Measurements from ENCODE around the gene NOP16.

Gene NOP16

GRCh38 chr5:176384366-176384930 is 4.0 kb downstream of the NOP16 start:
- DNase-seq: no peak

DNA sequence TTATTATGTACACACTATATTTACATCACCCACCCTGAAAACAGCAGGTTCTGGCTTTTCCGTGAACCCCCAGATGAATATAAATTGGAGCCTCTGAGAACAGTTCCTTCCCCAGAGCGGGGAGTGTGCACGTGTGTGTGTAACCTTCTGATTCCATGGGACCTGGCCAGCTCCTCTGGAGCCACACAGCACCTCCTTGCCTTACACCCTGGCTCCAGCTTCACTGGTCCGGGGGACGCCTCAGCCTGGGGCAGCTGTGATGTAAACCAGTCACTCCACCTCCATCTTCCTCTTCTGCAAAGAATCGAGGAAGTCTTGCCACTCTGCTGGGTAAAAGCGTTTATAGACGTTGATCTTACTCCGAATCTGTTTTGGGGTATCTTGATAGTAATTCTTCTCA is 4.4 kb downstream of the NOP16 start:
- no peak for DNase-seq

DNA sequence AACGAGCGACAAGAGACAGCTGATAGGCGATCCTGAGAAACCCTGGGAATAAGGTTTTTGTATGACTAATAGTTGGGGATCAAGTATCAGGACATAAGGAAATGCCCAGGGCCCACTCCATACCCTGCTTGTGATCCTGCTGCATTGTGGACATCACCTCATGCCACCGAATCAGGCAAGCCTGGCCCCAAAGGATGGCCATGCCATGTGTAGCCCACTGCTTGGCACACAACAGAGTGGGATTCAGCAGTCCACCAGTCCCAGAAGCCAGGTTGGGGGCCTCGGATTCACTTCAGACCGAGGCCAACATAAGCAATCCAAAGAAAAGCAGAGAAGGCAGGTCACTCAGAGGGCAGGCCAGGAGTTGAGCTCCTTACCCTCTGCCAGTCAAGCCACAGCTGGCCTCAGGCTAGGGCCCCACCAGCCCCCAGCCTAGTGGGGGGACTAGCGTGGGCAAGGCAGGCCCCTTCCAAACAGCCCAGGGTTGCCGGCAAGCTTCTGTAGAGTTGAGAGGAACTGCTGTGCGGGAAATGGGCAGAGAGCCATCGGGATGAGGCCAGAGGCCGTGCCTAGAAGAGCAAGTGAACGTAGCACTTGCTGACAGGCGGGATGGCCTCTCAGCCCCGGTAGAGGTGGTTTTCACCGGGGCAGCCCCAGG is 5.0 kb downstream of the NOP16 start:
- no peak for DNase-seq

- no peak for DNase-seq
These were observed 5.7 kb downstream of the NOP16 start for GRCh38 chr5:176382721-176383120.

DNA sequence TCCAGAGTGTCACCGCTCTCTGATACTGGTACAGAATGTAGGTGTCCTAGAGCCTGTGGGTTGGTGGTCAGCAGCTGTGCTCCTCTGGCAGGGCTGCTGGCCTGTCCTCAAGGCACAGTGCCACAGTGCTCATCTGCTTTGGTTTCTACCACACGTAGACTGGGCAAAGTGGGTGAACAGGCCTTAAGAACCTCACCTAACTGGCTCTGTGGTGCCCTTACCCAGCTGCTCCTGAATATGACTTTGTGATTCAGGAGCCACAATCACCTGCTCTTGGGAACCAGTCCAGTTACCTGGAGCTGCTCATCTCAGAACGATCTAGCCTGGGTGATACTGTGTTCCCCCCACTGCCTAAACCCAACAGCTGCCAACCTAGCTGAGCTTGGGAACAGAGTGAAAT is 6.4 kb downstream of the NOP16 start:
- DNase-seq: no peak

DNA sequence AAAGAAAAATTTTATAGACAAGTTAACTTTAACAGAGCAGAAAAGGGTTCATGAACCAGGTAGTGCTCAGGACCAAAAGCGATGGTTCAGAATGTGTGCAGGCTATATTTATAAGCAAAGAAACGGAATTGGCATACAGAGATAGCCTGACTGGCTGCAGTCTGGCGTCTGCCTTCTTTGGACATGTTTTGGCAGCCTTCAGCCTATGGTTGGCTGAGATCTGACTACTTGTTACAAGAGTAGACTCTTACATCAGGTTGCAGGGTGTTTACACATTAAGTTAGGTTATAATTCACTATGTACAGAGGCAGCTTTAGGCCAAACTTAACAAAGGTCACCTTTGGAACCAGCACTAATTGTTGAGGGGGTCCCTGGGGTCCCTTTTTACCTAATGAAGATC is 7.0 kb downstream of the NOP16 start:
- DNase-seq: no peak

GRCh38 chr5:176379881-176380280 is 8.5 kb downstream of the NOP16 start:
- DNase-seq: no peak

DNA sequence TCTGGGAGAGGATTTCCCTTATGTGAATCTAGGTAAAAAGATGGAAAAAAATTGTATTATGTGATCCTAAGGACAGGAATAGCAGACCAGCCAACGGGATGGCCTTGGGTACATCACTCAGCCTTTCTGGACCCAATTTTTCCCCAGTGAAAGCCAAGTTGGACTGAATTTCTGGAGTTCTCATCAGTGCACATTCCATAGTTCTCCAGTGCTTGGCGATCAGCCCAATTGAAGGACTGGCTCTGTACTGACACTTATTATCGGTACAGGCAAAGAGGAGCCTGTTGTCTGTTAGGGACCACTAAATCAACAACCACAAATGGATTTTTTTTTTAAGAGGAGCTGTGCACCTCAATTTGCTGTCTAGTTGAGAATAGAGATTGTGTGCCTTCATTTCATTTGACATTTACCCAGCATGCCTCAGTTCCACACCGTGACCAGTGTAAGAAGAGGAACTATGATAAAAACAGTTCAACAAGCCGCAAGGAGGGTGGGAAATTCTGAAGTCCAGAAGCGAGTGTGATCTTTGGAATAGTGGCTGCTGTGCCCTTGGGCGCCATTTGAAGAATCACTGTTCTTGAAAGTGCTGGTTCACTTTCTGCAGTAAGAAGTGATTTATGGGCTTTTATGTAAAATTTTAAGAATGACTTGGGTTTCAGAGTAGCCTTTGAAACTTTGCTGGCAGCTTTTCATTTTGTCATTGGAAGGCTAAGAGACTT is 15.1 kb downstream of the NOP16 start:
- no peak for DNase-seq

DNA sequence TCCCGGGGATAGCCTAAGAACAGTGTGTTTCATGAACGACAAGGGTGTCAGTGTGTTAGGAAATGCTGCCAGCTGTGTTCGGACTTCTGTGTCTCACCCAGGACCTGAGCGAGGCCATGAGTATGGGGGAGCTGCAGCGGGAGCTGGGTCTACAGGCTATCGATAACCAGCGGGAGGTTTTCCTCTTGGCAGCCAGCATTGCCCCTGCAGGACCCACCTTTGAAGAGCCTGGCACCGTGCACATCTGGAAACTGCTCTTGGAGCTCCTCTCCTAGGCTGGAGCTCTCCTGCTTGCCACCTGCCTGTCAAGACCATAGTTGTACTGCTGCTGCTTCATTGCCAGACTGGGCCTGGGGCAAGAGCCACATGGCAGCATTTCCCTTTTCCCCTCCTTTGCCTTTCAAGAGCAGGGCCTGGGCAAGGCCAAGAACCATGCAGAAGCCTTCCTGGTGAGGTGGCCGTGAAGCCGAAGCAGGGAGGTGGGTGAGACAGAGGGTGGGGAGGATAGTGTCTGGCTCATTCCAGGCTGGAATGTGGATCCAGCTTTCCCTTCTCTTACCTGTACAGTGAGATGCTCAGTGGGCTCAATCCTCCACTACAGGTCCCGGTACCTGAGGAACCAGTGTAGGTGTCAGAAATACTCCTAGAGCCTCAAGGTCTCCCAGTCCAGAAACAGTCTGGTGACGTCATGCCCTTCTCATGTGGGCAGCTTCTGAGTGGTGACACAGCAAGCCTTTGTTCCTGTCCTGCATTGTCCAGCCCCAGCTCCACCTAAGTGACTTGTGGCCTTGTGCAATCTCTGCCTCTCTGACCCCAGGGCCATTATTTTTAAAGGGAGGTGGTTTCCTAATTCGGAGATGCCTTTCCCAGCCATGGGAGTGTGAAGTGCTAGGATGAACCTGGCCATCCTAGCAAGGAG is 16.5 kb downstream of the NOP16 start:
- DNase-seq: no peak

DNA sequence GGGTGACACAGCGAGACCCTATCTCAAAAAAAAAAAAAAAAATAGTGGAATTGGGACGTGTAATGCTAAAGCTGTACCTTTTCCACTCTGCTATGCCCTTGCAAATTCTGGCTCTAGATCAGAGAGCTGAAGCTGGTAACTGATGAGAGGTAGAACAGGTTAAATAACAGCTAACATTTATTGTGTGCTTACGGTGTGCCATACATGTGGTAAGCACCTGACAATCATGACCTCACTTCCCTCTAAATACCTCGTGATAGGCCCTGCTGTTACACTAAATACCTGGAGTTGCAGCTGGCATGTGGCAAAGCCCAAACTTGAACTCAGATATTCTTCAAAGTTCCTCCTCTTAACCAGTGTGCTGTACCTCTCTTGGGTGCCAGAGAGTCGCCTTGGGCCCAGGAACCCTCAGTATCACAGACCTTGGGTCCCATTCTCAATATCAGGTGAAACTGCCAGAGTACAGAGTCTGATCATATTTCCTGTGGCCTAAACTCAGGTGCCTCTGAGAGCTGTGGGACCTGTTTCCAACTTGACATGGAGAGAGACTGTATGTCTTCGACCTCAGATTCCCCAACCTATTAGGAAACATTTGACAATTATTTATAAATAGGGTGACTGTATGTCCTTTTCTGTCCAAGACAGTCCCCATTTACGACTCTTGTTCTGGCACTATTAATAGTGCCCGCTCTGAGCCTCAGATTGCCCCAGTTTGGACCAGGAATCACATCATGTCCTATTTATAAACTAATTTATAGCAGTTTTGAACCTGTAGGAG is 18.3 kb downstream of the NOP16 start:
- no peak for DNase-seq

- DNase-seq: no peak
These were observed 19.7 kb downstream of the NOP16 start for GRCh38 chr5:176368726-176369125.

GRCh38 chr5:176366232-176366894 is 22.0 kb downstream of the NOP16 start:
- no peak for DNase-seq

- peak; percentile 46 for DNase-seq
These were observed 22.8 kb downstream of the NOP16 start, which contains the start of gene ARL10 for GRCh38 chr5:176365351-176366231. TSS of gene ARL10 (plus strand) at chr5:176365487. CDS start at chr5:176365564, 77 bp downstream.

DNA sequence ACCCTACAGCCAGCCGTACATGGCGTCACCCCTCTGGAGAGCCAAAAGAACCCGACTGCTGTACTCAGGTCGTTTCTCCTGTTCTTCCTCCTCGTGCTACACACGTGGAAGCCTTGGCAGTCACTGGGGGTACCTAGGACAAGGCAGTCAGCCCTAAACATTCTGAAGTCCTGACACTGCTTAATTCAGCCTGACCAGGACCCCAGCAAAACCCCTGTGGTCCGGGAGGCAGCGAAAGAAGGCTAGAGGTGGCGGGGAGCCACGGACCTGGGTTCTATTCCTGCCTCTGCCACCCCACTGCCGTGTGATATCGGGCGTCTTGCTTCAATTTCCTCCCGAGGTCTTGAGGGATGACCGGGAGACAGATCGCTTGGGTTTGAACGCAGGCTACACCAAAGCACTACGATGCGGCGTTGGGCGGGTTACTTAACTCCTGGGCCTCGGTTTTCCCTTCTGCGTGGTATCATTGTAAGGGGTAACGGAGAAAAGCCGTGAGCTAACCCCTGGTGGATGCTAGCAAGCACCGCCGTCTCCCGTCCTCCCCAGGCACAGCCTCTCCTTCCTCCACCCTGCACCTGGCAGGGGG is 23.5 kb downstream of the NOP16 start:
- peak; percentile 29 for DNase-seq

GRCh38 chr5:176362233-176362490 is 26.2 kb downstream of the NOP16 start:
- DNase-seq: no peak

DNA sequence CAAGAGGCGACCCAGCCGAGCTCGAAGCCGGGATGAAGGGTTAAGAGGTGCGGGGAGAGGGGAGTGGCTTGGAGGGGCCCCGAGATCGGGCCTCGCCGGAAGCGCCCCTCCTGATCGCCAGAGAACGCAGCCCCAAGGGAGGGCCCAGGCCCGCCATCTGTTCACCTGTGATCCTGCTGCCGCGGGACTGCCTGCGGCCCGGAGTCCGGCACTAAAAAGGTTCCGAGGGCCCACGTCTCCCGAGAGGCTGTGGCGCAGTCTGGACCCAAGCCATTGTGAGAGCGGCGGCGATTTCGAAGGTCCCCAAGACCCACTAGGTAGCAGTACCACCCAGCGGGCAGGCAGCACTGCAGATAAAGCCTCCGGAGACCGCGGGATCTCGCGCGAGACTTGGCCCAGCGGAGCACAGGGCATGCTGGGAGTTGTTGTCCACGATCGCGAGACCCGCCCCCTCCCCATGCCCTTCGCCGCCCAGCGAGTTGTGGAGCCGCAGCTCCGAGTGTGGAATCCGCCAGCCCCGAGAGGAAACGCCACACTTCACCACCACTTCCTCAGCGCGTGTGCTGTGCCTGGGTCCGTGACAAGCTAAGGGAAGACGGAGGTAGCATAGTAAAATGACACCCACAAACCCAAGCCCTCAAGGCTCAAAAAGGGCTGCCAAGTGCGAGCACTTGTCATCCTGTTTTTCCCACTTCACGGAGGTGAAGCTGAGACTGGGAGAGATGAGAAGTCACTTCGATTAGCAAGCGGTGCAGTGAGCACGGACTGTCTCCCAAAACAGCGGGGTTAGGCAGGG is 26.8 kb downstream of the NOP16 start, which contains the start of gene KIAA1191:
KIAA1191 (minus strand) TSS at position 328 of the 796 bp plus-strand sequence. CDS start 2,256 bp downstream, outside the sequence.
- DNase-seq: peak; percentile 82

- no peak for DNase-seq
These were observed 27.4 kb downstream of the NOP16 start for GRCh38 chr5:176360894-176361436.

GRCh38 chr5:176359658-176360057 is 28.7 kb downstream of the NOP16 start:
- DNase-seq: peak; percentile 30

- DNase-seq: no peak
These were observed 32.2 kb downstream of the NOP16 start for GRCh38 chr5:176356179-176356566.

All from HCEC 1CT (cell line).